ENCODE results near the gene SLPI.

DNA sequence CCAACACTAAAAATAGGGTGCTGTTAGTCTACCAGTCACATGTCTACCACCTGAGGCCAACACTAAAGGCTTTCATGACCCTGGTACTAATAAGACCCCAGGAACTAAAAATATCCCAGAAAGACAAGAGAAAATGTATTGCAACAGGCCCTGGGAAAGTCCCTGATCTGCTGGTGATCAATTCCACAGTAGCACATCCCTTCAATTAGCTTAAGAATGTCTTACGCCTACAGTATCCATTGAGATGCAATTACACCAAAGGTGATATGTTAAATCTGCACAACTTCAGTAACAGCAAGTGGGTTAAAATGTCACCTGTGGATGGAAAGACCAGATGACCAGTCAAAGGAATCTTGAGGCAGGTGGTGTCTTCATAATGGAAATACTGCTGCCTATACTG lies 44.4 kb downstream of the SLPI start:
- TF ChIP-seq, protein P1, sequence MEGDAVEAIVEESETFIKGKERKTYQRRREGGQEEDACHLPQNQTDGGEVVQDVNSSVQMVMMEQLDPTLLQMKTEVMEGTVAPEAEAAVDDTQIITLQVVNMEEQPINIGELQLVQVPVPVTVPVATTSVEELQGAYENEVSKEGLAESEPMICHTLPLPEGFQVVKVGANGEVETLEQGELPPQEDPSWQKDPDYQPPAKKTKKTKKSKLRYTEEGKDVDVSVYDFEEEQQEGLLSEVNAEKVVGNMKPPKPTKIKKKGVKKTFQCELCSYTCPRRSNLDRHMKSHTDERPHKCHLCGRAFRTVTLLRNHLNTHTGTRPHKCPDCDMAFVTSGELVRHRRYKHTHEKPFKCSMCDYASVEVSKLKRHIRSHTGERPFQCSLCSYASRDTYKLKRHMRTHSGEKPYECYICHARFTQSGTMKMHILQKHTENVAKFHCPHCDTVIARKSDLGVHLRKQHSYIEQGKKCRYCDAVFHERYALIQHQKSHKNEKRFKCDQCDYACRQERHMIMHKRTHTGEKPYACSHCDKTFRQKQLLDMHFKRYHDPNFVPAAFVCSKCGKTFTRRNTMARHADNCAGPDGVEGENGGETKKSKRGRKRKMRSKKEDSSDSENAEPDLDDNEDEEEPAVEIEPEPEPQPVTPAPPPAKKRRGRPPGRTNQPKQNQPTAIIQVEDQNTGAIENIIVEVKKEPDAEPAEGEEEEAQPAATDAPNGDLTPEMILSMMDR (IDR thresholded peaks at IDR 0.05; ENCODE audit: borderline replicate concordance, extremely low read depth, low read length, poor library complexity, severe bottlenecking), result no peak
- TF ChIP-seq EZH2 (IDR thresholded peaks at IDR 0.05; ENCODE audit: borderline replicate concordance, low read depth, low read length, severe bottlenecking), result no peak
